Fibroblast of mammary gland (primary cell): ENCODE results near the gene DUOX2.

Source experiments
- DNase-seq: peaks from one replicate; pipeline ENCODE4 v3.0.0-alpha.2; 2010; ENCODE audit warnings: low read depth
- H3K4me3 ChIP-seq: 2 replicates; pipeline ENCODE4 v1.5.1; 2011; ENCODE audit warnings: low read depth, mild to moderate bottlenecking, low read length, moderate library complexity; ENCODE audit not compliant: control insufficient read depth
- TF ChIP-seq, protein P1 (sequence below): conservative IDR thresholded peaks from 2 replicates; pipeline ENCODE4 v1.5.1; 2011; ENCODE audit warnings: low read depth, low read length, inconsistent platforms; ENCODE audit not compliant: control insufficient read depth, insufficient read depth

Gene DUOX2

GRCh38 chr15:45093013-45093412, 21.0 kb downstream of the DUOX2 start:
- H3K4me3 ChIP-seq: no peak overlapping the region
- TF ChIP-seq, protein P1, sequence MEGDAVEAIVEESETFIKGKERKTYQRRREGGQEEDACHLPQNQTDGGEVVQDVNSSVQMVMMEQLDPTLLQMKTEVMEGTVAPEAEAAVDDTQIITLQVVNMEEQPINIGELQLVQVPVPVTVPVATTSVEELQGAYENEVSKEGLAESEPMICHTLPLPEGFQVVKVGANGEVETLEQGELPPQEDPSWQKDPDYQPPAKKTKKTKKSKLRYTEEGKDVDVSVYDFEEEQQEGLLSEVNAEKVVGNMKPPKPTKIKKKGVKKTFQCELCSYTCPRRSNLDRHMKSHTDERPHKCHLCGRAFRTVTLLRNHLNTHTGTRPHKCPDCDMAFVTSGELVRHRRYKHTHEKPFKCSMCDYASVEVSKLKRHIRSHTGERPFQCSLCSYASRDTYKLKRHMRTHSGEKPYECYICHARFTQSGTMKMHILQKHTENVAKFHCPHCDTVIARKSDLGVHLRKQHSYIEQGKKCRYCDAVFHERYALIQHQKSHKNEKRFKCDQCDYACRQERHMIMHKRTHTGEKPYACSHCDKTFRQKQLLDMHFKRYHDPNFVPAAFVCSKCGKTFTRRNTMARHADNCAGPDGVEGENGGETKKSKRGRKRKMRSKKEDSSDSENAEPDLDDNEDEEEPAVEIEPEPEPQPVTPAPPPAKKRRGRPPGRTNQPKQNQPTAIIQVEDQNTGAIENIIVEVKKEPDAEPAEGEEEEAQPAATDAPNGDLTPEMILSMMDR: no peak
- DNase-seq: no peak

- H3K4me3 ChIP-seq: no peak overlapping the region
- no peak for DNase-seq
- TF ChIP-seq, protein P1: no peak
These were observed 22.4 kb downstream of the DUOX2 start for GRCh38 chr15:45091576-45091975.

DNA sequence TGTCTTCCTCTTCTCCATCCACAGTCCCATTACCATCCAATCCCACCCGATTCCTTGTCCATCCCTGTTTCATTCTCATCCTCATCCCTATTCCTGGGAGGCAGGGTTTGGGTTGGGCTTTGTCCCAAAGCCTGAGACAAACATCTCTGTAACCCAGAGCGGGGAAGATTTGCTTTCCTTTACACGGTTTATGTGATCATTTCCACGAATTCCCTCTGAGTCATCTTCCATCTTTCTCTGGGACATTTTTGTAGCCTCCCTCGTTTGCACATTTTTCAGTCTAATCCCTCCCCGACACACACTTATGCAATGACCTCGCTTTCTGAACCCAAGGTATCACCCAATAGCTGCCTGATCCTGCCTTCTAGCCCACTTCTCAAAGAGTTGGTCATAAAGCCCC, 22.8 kb downstream of the DUOX2 start:
- DNase-seq: peak; percentile 26
- TF ChIP-seq, protein P1: no peak
- H3K4me3 ChIP-seq: no peak overlapping the region

DNA sequence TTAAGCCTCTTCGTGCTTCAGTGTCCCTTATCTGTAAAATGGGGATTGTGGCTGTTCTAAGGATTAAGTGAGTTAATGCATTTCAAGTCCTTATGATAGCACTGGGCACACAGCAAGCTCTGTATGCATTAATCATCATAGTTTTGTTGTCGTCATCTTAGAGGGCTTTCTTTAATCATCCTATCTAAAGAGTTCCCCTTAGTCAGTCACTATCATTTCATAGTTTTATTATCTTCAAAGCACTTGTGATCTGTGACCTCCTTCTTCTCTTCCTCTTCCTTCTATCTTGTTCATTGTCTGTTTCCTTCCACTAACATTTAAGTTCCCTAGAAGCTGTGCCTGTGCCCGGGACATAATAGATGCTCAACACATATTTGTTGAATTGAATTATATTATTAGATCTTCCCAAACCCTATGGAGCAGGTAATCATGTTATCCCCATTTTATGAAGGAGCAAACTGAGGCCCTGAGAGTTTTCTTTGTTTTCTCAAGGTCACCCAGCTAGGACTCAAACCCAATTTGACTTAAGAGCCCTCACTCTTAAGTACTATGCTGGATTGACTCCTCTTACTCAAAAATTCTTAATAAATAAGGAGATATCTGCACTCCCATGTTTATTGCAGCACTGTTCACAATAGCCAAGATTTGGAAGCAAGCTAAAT, 24.1 kb downstream of the DUOX2 start:
- no peak overlapping the region for H3K4me3 ChIP-seq
- TF ChIP-seq, protein P1: no peak
- no peak for DNase-seq

DNA sequence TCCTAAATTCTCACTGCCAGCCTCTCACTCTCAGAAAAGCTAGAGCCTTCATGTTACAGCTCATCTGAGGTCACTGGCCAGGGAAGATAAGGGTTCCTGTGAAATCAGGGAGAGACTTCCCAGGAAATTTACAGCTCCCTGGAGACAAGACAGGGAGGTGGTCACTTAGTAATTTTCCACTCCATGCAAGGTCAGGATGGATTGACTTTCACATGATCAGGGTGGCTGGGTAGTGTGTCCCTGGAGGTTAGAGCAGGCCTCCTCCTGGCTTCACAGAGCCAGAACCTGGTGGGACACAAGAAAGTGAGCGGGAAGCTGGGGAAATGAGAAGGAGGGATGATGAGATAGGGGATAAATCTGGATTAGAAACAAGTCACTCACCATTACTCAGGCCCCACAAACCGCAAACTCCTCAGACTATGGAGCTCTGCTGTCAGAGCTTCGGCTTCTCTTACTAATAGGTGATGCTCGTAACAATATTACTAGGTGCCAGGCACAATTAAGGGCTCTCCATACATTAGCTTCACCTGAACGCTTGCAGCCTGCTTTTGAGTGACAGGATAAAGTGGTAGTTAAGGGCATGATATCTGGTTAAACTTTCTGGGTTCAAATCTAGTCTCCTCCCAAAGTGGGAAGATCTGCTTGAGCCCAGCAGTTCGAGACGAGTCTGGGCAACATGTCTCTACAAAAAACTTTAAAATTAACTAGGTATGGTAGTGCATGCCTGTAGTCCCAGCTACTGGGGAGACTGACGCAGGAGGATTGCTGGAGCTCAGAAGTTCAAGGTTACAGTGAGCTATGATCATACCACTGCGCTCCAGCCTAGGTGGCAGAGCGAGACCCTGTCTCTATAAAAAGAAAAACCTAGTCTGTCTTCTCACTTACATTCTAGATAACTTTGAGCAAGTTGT, 24.9 kb downstream of the DUOX2 start:
- TF ChIP-seq, protein P1: no peak
- peak; percentile 14 for DNase-seq
- H3K4me3 ChIP-seq: no peak overlapping the region

DNA sequence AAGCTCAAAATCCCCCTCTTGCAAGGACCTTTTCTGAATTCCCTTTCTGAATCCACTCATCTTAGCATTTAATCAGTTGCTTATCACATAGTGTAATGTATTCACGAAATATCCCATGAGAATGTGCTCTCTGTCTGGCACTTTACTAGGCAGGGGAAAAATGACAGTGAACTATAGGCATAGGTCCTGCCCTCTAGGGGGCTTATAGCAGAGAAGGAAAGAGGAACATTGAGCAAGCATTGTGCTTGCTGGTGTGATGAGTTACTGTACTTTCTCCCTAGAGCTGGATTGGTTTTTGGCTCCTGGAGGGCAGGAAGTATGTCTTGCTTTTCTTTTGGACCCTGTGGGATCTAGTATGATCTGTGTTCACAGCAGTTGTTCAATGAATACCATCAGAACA, 26.5 kb downstream of the DUOX2 start:
- H3K4me3 ChIP-seq: no peak overlapping the region
- DNase-seq: no peak
- TF ChIP-seq, protein P1: no peak
